HepG2 (cell line): ENCODE measurements around the gene PDGFD. TPM values are rescaled to one million over a fixed set of nuclear protein-coding genes. Genes with fewer than 3 reads are reported as not detected.

Experiments used
- NONO ChIP-seq, 2 experiments: fragments of 450-650 bp in 1 of 2; sonication (generic) in 1 of 2; formaldehyde crosslinking in 1 of 2; IDR thresholded peaks in 1 of 2; conservative IDR thresholded peaks in 1 of 2; 2 replicates each; pipeline versions ENCODE4 v1.6.1 to v1.8.0; 2017 to 2022; ENCODE audit warnings: mild to moderate bottlenecking in 1 of 2, missing genetic modification reagents in 1 of 2, moderate library complexity in 1 of 2
- SATB2 ChIP-seq: sonication (generic); formaldehyde crosslinking; IDR thresholded peaks from 2 replicates; pipeline ENCODE4 v1.5.0; 2020; ENCODE audit warnings: missing genetic modification reagents
- ZKSCAN5 ChIP-seq: sonication (generic); formaldehyde crosslinking; IDR thresholded peaks from 2 replicates; pipeline ENCODE4 v1.5.1; 2020; ENCODE audit warnings: mild to moderate bottlenecking, missing genetic modification reagents
- ZNF557 ChIP-seq: sonication (generic); formaldehyde crosslinking; IDR thresholded peaks from 2 replicates; pipeline ENCODE4 v1.4.0; 2020; ENCODE audit warnings: missing genetic modification reagents
- ZNF766 ChIP-seq: sonication (generic); formaldehyde crosslinking; IDR thresholded peaks from 2 replicates; pipeline ENCODE4 v1.5.0; 2020; ENCODE audit warnings: missing genetic modification reagents, borderline replicate concordance
- polyA plus RNA-seq, 8 experiments: library from polyadenylated mRNA; depleted of rRNA in 3 of 8; stranded (reverse) in 7 of 8; unstranded in 1 of 8; fragments of >200 nt; fragmentation: Illumina TruSeq in 4 of 8; extraction: Trizol in 4 of 8; gene quantifications; 2 replicates each; pipeline versions ENCODE4 v1.2.1 to v1.2.3, GENCODE V29; 2011 to 2016; ENCODE audit warnings: low read depth in 4 of 8, missing spikeins in 1 of 8, mixed read lengths in 1 of 8; ENCODE audit not compliant: insufficient read depth in 1 of 8
- total RNA-seq, 5 experiments: library from RNA; depleted of rRNA; stranded (reverse); fragments of >200 nt; fragmentation: Illumina TruSeq; extraction: Trizol; gene quantifications; 2 replicates each; pipeline ENCODE4 v1.2.3, GENCODE V29; 2016; ENCODE audit warnings: low read depth in 1 of 5
- TF ChIP-seq, protein P1 (sequence below): sonication (generic); formaldehyde crosslinking; IDR thresholded peaks from 2 replicates; pipeline ENCODE4 v1.4.0; 2020; ENCODE audit warnings: mild to moderate bottlenecking, missing genetic modification reagents
- TF ChIP-seq, protein P2 (sequence below): sonication (generic); formaldehyde crosslinking; IDR thresholded peaks from 2 replicates; pipeline ENCODE4 v1.4.0; 2020; ENCODE audit warnings: low read depth, missing genetic modification reagents
- TF ChIP-seq, protein P3 (sequence below), 2 experiments: sonication (generic) in 1 of 2; formaldehyde crosslinking in 1 of 2; IDR thresholded peaks; 2 replicates each; pipeline versions ENCODE4 v1.6.1 to v1.9.0; 2014 to 2022; ENCODE audit warnings: antibody characterized with exemption in 1 of 2, borderline replicate concordance in 1 of 2, inconsistent platforms in 1 of 2, low read depth in 1 of 2, missing genetic modification reagents in 1 of 2
- TF ChIP-seq, protein P4 (sequence below): sonication (generic); formaldehyde crosslinking; IDR thresholded peaks from 2 replicates; pipeline ENCODE4 v1.8.1; 2023; ENCODE audit warnings: missing genetic modification reagents, mild to moderate bottlenecking, borderline replicate concordance

Gene PDGFD
- total and polyA plus RNA-seq, 2 of the 13 experiments (the other 11 are each of a cell fraction or from before 2014, with no cell fraction given): 0.09 to 0.29 TPM

DNA sequence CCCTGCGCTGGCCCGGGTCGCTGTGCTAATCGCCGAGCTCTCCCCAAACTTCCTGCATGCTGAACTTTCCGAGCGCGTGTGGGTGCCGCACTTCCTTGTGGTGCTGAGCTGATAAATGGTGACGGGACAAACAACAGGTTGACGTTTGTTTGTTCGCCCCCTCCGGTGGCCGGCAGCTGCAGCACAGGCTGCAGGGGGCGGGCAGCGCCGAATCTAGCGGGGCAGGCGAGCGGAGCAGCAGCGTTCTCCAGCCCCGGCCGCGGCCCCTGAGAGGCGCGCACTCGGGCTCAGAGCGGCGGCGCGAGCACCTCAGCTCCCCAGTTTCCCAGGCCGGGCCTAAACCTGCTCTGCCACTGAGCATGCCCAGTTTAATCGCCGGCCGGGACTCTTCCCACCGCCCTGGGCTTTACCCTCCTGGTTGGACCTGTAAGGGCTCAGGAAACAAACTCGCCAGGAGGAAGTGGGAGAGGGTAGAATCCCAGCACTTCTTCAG is at the start of gene PDGFD (continued):
- no peak for TF ChIP-seq NONO (IDR thresholded peaks at IDR 0.05)
- TF ChIP-seq NONO (CRISPR knock-in tag; conservative IDR thresholded peaks at IDR 0.05): no peak
- TF ChIP-seq, protein P1, sequence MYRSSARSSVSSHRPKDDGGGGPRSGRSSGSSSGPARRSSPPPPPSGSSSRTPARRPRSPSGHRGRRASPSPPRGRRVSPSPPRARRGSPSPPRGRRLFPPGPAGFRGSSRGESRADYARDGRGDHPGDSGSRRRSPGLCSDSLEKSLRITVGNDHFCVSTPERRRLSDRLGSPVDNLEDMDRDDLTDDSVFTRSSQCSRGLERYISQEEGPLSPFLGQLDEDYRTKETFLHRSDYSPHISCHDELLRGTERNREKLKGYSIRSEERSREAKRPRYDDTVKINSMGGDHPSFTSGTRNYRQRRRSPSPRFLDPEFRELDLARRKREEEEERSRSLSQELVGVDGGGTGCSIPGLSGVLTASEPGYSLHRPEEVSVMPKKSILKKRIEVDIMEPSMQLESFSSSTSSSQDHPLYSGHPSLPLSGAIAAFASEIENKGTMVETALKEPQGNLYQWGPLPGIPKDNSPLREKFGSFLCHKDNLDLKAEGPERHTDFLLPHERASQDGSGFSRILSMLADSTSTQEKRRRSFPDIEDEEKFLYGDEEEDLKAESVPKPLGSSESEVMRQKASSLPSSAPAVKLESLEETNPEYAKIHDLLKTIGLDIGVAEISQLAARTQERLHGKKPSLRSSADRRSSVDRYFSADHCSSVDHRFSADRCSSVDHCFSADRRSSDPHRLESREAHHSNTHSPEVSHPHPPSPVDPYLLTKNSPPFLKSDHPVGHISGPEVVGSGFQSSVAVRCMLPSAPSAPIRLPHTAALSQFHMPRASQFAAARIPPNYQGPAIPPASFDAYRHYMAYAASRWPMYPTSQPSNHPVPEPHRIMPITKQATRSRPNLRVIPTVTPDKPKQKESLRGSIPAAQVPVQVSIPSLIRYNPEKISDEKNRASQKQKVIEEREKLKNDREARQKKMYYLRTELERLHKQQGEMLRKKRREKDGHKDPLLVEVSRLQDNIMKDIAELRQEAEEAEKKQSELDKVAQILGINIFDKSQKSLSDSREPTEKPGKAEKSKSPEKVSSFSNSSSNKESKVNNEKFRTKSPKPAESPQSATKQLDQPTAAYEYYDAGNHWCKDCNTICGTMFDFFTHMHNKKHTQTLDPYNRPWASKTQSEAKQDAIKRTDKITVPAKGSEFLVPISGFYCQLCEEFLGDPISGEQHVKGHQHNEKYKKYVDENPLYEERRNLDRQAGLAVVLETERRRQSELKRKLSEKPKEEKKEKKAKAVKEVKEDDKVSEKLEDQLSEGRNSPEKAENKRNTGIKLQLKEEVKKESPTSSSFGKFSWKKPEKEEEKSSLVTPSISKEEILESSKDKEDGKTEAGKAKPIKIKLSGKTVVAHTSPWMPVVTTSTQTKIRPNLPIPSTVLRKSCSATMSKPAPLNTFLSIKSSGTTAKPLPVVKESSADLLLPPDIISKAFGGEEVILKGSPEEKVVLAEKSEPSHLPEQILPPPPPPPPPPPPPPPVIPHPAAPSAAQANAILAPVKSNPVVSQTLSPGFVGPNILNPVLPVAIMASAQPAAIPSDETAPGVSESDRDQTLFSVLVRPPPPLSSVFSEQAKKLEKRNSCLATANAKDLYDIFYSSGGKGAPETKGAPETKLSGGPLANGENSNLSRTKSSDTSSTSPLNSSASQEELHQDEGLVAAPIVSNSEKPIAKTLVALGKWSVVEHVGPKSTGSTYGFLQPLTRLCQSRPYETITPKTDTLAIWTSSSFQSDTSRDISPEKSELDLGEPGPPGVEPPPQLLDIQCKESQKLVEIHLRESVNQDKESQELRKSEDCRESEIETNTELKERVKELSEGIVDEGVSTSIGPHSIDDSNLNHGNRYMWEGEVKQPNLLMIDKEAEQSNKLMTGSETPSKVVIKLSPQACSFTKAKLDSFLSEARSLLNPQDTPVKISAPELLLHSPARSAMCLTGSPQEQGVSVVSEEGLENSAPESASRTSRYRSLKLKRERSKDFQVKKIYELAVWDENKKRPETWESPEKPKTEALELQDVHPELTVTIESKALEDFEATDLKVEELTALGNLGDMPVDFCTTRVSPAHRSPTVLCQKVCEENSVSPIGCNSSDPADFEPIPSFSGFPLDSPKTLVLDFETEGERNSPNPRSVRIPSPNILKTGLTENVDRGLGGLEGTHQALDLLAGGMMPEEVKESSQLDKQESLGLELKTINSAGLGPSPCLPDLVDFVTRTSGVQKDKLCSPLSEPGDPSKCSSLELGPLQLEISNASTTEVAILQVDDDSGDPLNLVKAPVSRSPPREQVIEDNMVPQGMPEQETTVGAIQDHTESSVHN: 0 out of 2 replicates have a peak, but pooled peaks have one; percentile 41
- TF ChIP-seq, protein P2, sequence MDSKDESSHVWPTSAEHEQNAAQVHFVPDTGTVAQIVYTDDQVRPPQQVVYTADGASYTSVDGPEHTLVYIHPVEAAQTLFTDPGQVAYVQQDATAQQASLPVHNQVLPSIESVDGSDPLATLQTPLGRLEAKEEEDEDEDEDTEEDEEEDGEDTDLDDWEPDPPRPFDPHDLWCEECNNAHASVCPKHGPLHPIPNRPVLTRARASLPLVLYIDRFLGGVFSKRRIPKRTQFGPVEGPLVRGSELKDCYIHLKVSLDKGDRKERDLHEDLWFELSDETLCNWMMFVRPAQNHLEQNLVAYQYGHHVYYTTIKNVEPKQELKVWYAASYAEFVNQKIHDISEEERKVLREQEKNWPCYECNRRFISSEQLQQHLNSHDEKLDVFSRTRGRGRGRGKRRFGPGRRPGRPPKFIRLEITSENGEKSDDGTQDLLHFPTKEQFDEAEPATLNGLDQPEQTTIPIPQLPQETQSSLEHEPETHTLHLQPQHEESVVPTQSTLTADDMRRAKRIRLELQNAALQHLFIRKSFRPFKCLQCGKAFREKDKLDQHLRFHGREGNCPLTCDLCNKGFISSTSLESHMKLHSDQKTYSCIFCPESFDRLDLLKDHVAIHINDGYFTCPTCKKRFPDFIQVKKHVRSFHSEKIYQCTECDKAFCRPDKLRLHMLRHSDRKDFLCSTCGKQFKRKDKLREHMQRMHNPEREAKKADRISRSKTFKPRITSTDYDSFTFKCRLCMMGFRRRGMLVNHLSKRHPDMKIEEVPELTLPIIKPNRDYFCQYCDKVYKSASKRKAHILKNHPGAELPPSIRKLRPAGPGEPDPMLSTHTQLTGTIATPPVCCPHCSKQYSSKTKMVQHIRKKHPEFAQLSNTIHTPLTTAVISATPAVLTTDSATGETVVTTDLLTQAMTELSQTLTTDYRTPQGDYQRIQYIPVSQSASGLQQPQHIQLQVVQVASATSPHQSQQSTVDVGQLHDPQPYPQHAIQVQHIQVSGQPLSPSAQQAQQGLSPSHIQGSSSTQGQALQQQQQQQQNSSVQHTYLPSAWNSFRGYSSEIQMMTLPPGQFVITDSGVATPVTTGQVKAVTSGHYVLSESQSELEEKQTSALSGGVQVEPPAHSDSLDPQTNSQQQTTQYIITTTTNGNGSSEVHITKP (CRISPR knock-in tag): no peak
- TF ChIP-seq ZNF766 (CRISPR knock-in tag): no peak
- TF ChIP-seq ZNF557 (CRISPR knock-in tag): no peak
- no peak for TF ChIP-seq ZKSCAN5 (CRISPR knock-in tag)
- TF ChIP-seq SATB2 (CRISPR knock-in tag): no peak
- TF ChIP-seq, protein P3, sequence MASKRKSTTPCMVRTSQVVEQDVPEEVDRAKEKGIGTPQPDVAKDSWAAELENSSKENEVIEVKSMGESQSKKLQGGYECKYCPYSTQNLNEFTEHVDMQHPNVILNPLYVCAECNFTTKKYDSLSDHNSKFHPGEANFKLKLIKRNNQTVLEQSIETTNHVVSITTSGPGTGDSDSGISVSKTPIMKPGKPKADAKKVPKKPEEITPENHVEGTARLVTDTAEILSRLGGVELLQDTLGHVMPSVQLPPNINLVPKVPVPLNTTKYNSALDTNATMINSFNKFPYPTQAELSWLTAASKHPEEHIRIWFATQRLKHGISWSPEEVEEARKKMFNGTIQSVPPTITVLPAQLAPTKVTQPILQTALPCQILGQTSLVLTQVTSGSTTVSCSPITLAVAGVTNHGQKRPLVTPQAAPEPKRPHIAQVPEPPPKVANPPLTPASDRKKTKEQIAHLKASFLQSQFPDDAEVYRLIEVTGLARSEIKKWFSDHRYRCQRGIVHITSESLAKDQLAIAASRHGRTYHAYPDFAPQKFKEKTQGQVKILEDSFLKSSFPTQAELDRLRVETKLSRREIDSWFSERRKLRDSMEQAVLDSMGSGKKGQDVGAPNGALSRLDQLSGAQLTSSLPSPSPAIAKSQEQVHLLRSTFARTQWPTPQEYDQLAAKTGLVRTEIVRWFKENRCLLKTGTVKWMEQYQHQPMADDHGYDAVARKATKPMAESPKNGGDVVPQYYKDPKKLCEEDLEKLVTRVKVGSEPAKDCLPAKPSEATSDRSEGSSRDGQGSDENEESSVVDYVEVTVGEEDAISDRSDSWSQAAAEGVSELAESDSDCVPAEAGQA (IDR thresholded peaks at IDR 0.05; ENCODE audit: low read depth): no peak
- TF ChIP-seq, protein P3 (CRISPR knock-in tag; IDR thresholded peaks at IDR 0.05; ENCODE audit: borderline replicate concordance): no peak
- TF ChIP-seq, protein P4, sequence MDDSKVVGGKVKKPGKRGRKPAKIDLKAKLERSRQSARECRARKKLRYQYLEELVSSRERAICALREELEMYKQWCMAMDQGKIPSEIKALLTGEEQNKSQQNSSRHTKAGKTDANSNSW (CRISPR knock-in tag): no peak
